Medulla oblongata (tissue), 1 donor: ENCODE results near the gene GPR84.

Source experiments
- DNase-seq: peaks from one replicate; pipeline ENCODE4 v3.0.0-alpha.2; 2015; ENCODE audit errors: extremely low spot score

GPR84 gene

DNA sequence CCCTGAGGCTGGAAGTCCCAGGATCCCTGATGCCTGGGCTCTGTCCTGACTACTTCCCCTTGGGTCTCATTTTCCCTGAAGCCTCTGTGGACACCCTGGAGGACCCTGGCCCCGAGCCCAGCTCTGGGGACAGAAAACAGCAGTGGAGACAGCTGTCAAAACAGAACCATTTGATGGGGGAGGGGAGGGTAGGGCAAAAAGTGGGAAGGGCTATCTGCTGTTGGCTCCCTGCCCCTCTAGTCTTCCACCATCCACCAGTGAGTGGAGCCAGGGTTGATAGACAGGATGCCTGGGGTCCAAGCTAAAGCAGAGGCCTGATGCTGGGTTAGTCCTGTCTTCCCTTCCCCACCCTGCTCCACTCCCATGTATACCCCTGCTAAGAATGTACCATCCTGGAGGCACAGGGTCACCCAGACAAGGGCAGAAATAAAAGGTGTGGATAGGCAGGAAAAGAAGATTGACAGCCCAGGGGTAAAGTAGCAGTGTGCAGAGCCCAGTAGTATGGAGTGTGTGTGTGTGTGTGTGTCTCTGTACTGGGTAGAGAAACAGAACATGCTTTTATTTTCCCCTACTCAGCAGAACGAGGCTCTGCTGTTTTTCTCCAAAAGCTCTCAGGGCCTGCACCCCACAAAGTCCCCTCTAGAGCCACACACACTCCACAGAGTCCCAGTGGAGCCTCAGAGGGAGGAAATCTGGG lies 10.4 kb upstream of the GPR84 start:
- no peak for DNase-seq

DNA sequence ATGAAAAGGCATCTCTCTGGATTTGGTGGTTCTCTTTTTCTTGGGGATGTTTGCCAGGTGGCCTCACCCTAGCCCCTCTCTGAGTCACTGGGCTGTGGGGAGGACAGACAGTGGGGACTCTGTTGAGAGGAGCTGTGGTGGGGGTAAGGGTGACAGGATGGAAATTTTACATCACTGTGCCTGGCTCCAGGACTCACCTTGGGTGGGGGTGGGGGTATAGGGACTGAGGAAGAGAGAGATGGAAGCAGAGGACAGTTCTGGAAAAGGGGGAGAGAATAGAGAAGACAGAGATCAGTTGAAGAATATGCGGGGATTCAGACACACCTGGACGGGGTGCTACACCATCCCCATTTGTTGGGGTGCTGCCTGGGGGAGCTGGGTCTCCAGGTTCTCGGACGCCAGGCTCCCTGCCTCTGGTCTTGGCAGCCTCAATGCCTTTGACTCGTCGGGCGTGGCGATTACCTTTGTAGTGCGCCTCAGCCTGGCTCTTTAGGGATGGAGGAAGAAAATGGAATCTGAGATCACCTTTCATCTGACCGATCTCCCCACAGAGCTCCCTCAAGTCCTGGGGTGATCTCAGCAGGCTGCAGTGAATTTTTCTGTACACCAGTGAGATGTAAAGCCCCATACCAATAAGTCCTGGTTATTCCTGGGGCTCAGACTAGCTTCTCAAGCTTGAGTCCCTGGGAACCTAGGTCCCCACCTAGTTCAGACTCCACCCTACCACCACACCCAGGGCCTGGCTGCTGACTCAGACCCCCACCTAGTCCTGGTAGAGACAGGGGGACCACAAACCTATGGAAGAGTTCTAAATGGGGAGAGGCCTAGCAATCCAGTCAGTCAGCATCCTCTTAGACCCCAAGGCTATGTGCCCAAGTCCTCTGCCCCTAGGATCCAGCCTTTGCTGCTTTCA lies 9.6 kb upstream of the GPR84 start:
- DNase-seq, result no peak

DNA sequence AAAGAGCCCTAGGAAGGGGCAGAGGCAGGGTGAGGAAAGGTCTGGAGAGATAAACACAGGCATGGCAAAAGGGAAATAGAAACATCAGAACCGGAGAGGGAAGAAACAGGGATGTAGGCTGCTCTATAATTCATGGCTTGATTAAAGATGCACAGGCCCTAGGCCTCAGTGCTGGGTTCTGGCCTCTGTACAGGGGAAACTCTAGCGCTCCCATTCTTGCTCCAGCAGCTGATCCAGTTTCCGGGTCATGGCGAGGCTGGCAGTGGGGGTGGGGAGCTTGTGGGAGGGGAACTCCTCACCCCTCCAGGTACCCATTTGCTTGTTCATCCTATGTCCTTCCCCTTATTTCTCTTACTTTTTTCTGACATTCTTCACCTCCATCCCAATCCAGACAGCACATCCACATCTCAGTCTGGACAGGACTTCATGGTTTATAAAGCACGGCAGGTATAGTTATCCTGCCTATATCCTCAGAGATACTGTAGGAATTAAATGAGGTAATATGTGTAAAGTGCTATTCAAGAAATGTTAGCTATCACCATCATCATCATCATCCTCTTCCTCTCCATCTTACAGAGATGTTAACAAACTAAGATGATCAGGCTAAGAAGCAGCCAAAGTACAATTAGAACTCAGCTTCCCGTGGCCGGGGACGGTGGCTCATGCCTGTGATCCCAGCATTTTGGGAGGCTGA lies 8.0 kb upstream of the GPR84 start:
- no peak for DNase-seq

DNA sequence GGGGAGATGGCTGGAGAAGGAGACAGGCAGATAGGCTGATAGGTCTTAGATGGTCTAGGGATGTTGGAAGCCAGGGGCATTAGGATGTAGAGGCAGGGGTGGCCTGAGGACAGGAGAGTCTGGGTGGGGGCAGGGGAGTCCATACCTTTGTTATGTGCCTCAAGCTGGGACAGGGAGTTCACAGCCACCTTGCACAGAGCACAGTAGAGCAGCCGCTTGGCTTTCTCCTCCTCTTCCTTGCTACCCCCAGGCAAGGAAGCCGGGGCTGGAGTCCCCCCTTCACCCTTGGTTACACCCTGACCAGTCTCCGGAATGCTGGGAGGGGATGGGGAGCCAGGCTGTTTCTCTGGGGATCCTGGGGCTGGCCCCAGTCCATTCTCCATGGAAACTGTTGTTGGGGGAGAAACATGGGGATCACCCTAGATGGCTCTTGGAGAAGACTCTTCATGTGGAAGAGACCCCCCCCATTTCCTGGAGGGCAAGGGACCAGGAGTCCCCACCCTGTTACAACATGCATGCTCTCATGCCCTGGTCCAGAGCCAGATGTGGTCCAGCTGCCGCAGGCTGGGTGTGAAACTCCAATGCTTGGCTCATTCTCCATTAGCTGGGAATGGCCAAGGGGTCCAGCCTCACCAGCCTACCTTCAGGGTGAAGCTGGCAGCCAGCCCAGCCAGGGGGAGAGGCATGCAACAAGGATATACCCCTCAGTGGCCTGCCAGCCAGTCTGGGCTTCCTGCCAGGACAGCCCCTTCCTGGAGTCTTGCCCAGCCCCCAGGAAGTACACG lies 7.2 kb upstream of the GPR84 start:
- no peak for DNase-seq

DNA sequence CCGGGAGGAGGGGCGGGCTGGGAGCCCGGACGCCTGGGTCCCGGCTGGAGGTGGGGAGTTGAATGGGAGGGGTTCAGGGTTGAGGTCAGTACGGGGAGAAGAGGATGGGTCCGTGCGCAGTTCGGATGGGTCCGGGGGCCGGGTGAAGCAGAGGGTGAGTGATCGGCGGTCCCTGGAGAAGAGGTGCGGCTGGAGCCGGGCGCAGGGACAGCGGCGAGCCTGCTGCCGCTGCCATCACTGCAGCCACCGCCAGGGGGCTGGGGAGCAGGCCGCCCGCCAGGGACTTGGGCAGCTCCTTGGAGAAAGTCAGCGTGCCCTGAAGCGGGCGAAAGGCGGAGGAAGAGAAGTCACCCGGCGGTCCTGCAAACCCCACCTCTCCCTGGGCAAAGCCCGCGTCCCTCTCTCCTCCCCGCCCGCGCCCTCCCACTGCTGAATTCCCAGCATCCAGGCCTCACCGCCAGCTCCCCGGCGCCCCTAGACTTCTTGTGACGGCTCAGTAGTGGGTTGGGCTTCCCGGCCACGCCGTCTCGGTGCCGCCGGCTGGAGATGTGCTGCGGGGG lies 6.0 kb upstream of the GPR84 start:
- peak; percentile 87 for DNase-seq

DNA sequence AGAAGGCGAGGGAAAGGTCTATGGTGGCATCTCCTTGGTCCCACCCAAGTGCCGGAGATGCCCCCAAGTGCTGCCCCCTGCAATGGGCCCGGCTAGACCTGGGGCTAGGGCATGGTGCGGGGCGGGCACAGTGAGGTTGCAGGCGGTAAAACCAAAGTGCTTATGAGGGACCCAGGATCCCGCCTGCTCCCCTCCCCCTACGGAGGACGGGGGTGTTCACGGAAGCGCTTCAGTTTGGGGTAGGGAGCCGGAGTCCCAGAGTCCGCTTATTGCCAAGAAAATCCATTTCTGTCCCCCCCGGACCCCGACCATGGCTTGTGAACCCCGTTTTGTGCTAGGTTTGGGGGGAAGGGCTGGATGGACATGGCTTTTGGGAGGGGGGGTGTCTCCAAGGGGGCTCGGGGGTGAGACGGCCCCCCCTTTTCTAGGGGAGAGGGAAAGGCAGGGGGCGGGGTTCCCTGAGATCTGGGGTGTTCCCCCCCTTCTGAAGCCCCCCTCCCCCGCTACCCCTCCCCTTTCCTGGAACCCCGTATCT lies 5.4 kb upstream of the GPR84 start:
- DNase-seq, result no peak

DNA sequence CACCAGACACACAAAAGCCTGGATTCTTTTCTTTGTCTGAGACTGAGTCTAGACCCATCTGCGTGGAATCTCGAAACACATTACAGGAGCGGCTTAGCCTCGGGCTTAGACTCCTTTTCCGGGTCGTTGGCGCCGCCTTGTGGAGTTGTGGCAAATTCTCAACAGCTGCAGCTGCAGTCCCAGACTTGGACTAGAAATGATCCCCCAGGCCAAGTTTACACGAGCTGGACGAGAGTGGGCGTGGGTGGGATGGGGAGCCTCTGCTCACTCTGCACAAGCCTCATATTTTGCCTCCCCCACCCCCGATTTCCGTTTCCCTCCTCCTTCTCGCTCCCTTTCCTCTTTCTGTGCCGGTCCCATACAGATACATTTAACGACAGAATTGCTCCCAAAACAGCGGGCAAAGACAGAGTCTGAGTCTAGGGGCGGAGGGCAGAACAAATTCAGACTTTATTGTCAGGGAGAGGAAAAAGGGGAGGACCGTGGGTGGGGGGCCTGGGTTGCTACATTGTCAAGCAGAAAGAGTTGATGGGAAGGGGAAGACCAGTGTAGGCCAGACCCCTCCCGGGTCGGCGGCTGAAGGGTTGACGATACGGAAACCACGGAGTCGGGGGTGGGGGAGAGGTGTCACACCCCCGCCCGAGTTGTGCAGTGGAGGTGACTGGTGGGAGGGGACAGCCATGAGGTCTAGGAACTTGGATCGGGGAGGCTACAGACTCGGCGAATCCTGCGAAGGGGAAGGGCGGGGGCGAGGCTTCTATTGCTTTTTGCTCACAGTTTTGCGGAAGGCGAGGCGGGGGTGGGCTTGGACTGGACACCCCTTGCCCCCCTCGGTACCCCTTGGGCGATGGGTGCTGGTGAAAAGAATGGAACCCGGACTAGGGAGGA lies 4.7 kb upstream of the GPR84 start:
- peak; percentile 96 for DNase-seq

DNA sequence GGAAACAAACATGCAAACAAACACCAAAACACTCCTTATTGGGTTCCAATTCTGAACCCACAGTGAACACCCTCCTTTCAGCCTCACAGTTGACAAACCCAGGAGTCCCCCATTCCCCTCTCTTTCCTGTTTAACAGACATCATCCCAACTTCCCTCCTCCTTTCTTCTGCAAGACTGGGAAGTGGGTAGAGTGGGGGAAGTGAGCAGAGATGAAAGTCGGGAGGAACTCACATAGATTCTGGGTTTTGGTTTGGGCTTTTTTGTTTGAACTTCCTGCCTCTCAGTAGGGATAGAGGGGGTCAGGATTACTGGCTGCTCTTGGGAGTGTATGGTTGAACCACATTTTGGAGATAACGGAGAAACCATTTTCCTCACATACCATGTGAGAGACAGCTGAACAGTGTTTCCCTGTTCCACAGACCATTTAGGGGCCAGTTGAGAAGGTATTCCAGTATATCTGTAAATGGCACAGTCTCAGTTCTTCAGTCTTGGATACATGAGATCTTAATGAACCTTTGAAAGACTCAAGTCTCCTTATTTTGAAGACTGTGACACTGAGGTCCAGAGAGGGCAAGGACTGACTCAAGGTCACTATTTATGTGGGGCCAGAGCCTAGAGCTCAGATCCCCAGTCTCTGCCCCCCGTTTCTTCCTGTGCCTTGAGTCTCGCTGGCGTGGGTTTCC lies 3.9 kb upstream of the GPR84 start:
- DNase-seq, result no peak

DNA sequence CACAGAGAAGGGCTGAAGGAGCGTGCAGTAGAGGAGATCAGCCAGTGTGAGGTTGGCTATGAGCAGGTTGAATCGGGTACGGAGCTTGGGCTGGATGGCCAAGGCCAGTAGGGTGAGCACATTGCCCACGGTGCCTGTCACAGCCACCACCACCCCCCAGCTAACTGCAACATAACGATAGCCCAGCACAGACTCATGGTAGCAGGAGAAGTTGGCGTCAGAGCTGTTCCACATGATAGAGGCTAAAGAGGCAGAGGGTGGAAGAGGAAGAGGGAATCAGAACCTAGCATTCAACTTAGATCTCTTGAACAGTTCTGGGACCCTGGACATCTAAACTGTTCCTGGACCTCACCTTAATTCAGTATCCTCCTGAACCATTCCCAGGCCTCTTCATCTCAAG lies 668 bp downstream of the GPR84 start:
- no peak for DNase-seq

DNA sequence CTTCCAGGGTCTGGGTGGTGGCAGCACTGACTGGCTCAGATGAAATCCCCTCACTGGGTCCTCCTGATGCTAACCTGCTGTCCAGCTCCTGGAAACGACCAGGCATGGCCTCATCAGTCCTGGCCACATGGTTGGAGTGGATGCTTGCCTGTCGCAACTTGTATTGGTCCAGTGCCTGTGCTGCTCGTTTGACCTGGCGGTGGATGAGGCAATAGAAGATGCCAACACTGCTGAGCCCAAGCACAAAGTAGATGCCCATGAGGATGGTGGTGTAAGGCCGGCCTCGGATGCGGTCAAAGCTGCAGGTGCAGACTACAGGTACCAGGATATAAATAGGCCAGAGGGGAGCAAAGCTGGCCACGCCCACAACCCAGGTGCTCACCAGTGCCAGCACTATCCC lies 1.2 kb downstream of the GPR84 start:
- no peak for DNase-seq

DNA sequence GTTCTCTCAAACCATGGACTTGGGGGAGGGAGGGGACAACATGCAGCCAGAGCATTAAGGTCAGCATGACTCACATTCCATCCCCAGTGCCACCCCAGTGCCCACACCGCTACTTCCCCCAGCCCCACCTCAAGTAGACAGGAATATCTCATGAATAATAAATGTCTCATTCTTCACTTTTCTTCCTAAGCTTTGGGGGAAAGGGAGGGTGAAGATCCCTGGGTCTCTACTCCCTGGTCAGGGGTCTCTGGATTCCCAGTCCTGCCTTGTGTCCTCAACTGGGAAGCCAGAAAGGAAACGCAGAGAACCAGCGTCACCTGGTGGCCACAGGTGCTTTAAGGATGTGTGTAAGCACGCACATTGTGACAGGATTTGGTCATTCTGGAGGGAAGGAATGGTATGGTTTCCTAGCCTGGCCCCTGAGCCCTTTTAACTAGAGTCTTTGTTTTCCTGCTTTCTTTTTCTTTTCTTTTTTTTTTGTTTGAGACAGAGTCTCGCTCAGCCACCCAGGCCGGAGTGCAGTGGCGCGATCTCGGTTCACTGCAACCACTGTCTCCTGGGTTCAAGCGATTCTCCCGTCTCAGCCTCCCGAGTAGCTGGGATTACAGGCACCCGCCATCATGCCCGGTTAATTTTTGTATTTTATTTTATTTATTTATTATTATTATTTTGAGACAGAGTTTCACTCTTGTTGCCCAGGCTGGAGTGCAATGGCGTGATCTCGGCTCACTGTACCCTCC lies 3.4 kb downstream of the GPR84 start:
- peak; percentile 90 for DNase-seq

DNA sequence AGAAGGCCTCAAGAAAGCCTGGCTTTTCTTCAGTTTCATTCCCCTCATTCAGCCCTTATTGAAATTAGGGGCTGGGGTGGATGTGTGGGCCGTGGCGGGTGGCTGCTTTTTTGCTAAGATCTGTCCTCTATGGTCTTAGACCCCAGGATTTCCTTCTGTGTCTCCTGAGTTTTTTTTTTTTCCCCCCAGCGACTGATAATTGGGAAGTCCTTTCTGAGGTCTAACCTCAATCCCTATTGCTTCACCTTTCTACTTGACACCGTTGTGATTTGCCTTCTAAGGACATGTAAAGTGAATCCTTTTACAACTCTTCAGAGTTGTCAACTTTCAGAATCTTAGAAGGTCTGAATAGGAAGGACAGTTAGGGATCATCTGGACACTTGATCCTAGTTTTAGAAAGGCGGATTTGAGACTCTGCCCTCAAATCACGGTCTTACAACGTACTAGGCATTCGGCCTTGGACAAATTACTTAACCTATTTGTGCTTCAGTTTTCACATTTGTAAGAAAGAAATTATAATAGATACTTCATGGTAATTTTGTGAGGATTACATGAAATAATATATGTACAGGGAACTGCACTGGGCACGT lies 4.4 kb downstream of the GPR84 start:
- no peak for DNase-seq

DNA sequence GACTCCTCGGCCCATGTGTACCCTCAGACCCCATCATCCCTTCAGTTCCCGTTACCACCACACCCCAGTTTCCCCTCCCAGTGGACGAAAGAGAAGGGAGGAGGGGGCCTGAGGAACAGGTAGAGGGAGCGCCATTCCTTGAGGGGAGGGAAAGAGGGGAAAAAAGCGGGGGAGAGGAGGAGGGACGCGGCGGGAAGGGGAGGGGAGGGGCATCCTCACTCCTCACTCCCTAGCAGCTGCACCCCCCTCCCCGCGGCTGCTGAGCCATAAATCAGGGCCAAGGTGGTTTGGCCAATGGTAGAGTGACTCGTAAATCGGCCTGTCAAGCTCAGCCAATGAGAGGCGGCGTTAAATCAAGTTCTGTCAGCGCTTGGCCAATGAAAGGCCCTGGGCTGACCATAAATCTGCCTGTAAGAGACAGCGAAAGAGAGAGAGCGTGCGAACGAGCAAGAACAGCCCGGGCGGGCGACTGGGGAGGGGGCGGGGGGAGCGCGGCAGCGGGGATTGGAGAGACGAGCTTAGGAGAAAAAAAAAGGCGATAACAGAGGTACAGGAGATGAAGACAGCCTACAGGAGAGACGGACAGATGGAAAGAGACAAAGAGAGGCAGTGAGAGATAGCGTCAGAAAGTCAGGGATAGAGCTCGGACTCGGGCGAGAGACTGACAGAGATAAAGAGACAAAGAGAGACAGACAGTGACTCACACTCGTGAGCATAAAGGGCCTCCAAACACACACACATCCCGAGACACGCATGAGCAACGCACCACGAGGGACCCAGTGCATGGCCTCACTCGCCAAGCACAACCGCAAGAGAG lies 5.1 kb downstream of the GPR84 start:
- peak; percentile 99 for DNase-seq

DNA sequence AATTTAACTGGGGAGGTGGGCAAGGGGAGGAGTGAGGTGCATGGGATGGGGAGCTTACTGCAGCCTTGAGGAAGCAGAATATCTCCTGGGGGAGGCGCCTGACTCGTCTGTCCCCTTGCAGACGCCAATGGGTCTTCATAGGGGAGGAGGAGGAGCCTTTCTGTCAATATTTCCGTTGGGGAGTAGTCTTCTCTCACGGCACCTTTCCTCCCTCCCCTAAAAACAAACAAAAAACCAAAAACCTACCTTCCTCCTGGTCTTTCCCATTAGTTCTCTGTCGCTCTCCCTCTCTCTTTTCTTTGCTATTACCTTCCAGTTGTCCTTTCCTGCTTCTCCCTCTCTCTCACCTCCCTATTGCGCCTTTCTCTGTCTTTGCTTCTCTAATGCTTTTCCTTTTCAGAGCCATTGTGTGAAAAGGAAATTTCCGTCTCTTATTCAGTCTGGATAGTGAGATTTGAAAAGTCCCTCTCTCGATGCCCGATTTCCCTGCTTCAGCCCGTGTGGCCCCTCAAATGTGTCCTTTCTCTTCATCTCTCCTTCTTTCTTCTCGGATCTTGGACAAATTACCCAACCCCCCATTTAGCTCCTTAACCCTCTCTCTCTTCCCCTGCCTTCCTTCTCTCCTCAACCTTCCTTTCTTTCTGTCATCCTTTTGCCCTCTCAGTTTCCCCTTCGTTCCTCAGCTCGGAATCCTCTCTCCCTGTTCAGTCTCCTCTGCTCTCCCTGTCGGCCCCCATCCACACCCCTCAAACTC lies 5.9 kb downstream of the GPR84 start:
- DNase-seq, result peak; percentile 59

DNA sequence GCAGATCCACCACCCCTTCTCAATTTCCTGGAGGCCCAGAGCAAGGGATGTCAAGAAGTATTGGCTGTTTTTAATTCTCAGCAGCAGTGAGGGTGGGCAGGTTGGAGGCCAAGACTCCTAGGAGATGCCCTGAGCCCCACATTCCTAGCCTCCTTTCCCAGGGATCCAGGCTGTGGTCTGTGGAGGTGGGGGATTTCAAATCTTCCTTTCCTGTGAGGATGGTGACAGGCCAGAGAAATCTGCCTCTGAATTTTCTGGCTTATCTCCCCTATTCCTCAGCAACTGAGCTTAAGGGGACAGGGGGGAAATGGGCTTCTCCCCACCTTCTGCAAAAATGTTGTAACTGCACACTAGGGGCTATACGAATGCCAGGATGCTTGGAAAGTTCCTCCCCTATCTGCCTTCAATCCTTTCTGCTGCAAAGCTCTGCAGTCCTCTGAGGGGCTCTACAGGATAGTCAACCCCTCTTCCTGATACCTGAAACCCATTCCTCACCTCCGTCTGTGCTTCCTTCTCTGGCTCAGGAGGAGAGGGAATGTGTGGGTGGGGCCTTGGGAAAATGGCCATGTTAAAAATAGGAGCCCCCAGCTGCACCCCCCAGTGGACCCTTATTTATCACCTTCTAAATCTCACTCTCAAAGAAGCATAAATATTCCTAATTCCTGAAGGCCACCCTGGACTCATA lies 6.6 kb downstream of the GPR84 start:
- no peak for DNase-seq

DNA sequence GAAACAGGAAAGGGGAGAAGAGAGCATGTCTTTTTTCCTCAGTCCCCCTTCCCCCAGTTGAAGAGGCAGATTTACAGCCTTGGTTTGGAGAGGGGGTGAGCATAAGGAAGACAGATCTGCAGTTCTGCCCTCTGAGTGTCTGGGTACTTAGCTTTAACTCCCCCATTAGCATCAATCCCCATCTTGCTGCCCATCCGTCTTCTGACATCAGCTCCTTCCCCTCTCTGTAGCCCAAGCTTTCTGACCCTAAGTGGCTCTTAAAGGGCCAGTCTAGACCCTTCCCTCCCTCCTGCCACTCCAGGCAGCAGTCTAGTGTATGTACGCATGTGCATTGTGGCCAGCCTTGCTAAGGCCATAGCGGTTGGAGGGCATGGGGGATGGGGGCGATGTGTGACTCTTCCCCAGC lies 7.3 kb downstream of the GPR84 start:
- no peak for DNase-seq
